Caco-2 (cell line): ENCODE results near the gene CFAP119. TPM values are rescaled to one million over a fixed set of nuclear protein-coding genes. Genes with fewer than 3 reads are reported as not detected.
A peak's percentile ranks its signal among the peaks of the same experiment; 100 is the strongest.

Source experiments
- BruUV-seq: library from RNA; stranded (reverse); fragments of 400-500 nt; replicated peaks from 2 replicates; lab custom pipeline; 2021; lab: Mats Ljungman, UMichigan
- CTCF ChIA-PET: fragments of 300-600 bp; sonication (Branson Sonifier 250); formaldehyde crosslinking; loops from one replicate; lab custom pipeline; 2022; ENCODE audit warnings: antibody characterized with exemption; lab: Charles Lee
- POLR2A ChIA-PET: fragments of 300-600 bp; sonication (Branson Sonifier 250); formaldehyde crosslinking; loops from one replicate; lab custom pipeline; 2022; ENCODE audit warnings: antibody characterized with exemption; lab: Charles Lee
- DNase-seq, 2 experiments: peaks; one replicate each; pipeline versions ENCODE4 v3.0.0 to v3.0.0-alpha.2; 2020 to 2022
- H3K27me3 ChIP-seq: replicated peaks from 2 replicates; pipeline ENCODE4 v1.6.0; 2011; ENCODE audit warnings: low read length; ENCODE audit not compliant: control insufficient read depth, insufficient read depth
- H3K36me3 ChIP-seq: 2 replicates; pipeline ENCODE4 v1.5.1; 2011; ENCODE audit warnings: low read length; ENCODE audit not compliant: control insufficient read depth, insufficient read depth
- H3K4me1 ChIP-seq: fragments of 250-450 bp; sonication (Bioruptor Pico); 2 replicates; pipeline ENCODE4 v1.5.1; 2020; ENCODE audit warnings: mild to moderate bottlenecking
- H3K4me3 ChIP-seq: 2 replicates; pipeline ENCODE4 v1.5.1; 2011; ENCODE audit warnings: low read depth, mild to moderate bottlenecking, control low read depth, low read length
- H3K9me3 ChIP-seq: fragments of 250-450 bp; sonication (Bioruptor Pico); 2 replicates; pipeline ENCODE4 v1.5.1; 2020; ENCODE audit warnings: mild to moderate bottlenecking, moderate library complexity
- H3K27ac Mint-ChIP-seq: one replicate; pipeline ENCODE4 v1.8.0; 2022; ENCODE audit warnings: mixed read lengths; ENCODE audit not compliant: unreplicated experiment
- H3K27me3 Mint-ChIP-seq: one replicate; pipeline ENCODE4 v1.8.0; 2022; ENCODE audit warnings: mixed read lengths; ENCODE audit not compliant: insufficient read depth, unreplicated experiment
- H3K36me3 Mint-ChIP-seq: one replicate; pipeline ENCODE4 v1.8.0; 2022; ENCODE audit warnings: mild to moderate bottlenecking, mixed read lengths; ENCODE audit not compliant: insufficient read depth, unreplicated experiment
- H3K4me1 Mint-ChIP-seq: one replicate; pipeline ENCODE4 v1.8.0; 2022; ENCODE audit warnings: low read depth, mixed read lengths; ENCODE audit not compliant: unreplicated experiment
- H3K4me3 Mint-ChIP-seq: one replicate; pipeline ENCODE4 v1.8.0; 2022; ENCODE audit warnings: mild to moderate bottlenecking, moderate library complexity, mixed read lengths; ENCODE audit not compliant: unreplicated experiment
- H3K9me3 Mint-ChIP-seq: one replicate; pipeline ENCODE4 v1.8.0; 2022; ENCODE audit warnings: mixed read lengths; ENCODE audit not compliant: unreplicated experiment
- intact Hi-C: fragments of 100-400 bp; cut with micrococcal nuclease; formaldehyde crosslinking; loops from one replicate; pipeline ENCODE4 v1.10.0; 2022; ENCODE audit not compliant: unreplicated experiment
- total RNA-seq: library from RNA; stranded (reverse); gene quantifications from 2 replicates; pipeline ENCODE4 v1.2.3, GENCODE V29; 2022
- TF ChIP-seq, protein P1 (sequence below), 2 experiments: fragments of 200-600 bp in 1 of 2; IDR thresholded peaks; 1 replicate in 1 of 2; 2 replicates in 1 of 2; pipeline versions ENCODE4 v1.5.1 to v1.8.0; 2011 to 2022; ENCODE audit warnings: antibody characterized with exemption in 1 of 2, control low read depth in 1 of 2, inconsistent platforms in 1 of 2, low read depth in 1 of 2, low read length in 1 of 2, mild to moderate bottlenecking in 1 of 2, moderate library complexity in 1 of 2; ENCODE audit not compliant: insufficient read depth in 1 of 2, severe bottlenecking in 1 of 2, unreplicated experiment in 1 of 2

Gene CFAP119
- total RNA-seq, 1 experiment from 2014 or later, result 4.0 TPM

DNA sequence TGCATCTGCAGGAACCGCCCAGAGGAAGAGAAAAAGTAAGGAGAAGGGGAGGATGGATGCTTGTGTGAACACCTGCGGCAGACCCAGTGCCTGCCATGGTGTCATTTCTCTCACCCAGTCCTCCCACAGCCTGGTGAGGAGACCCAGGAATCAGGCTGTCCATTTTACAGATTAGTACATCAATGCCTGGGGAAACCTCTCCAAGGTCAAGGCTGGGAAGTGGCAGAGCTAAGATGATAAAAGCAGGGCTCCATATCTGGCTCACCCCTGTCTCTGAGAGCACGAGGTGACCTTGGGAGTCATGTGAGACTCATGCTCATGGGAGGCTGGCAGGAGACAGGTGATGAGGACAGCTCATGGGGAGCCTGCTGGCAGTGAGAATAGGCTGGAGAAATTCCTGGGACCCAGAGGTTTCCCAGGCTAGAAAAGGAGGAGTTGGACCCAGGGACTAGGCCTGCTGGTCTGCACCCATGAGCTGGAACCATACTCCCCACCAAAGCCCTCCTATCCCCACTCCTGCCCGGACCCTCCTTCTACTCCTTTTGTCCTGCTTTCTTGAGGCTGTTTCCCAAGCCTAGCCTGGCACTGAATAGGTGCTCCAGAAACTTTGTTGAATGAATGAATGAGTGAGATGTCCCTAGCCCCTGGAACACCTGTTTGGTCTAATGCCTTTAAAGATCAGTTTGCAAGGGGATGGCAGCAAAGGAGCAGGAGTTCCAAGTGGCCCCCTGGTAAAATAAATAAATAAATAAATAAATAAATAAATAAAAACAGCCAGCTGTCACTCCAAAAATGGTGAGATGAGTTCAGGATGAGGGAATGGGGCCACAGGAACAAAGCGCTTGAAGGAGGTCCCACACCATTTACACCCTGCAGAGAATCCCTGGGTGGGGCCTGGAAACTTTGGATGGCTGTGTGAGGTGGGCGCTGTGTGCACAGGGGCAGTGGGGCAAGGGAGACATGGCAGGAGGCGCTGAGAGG is 23.6 kb upstream of the CFAP119 start:
- H3K36me3 ChIP-seq, result peaks cover 1% of the 10 kb centered on the region; the same call in 1 of the 2 replicates
- peak overlapping the region; percentile 72 for H3K4me3 ChIP-seq
- Mint-ChIP-seq H3K27ac (no peak overlapping the region), H3K9me3 (no peaks in the 10 kb centered on the region), H3K36me3 (peaks cover 19% of the 10 kb centered on the region), H3K4me3 (peak overlapping the region; percentile 93), H3K27me3 (no peaks in the 10 kb centered on the region), H3K4me1 (no peaks in the 10 kb centered on the region)
- no peaks in the 10 kb centered on the region for H3K27me3 ChIP-seq
- no peaks in the 10 kb centered on the region for H3K9me3 ChIP-seq
- POLR2A ChIA-PET, result no interaction called here
- BruUV-seq, result TSS peak; percentile 17
- intact Hi-C loops, result loop anchor here (2.0 kb wide), 1 partner anchor 53 kb away; no protein-coding TSS in a partner anchor
- TF ChIP-seq, protein P1, sequence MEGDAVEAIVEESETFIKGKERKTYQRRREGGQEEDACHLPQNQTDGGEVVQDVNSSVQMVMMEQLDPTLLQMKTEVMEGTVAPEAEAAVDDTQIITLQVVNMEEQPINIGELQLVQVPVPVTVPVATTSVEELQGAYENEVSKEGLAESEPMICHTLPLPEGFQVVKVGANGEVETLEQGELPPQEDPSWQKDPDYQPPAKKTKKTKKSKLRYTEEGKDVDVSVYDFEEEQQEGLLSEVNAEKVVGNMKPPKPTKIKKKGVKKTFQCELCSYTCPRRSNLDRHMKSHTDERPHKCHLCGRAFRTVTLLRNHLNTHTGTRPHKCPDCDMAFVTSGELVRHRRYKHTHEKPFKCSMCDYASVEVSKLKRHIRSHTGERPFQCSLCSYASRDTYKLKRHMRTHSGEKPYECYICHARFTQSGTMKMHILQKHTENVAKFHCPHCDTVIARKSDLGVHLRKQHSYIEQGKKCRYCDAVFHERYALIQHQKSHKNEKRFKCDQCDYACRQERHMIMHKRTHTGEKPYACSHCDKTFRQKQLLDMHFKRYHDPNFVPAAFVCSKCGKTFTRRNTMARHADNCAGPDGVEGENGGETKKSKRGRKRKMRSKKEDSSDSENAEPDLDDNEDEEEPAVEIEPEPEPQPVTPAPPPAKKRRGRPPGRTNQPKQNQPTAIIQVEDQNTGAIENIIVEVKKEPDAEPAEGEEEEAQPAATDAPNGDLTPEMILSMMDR (IDR thresholded peaks at IDR 0.05; ENCODE audit: insufficient read depth in 1 of 2, low read depth in 1 of 2, low read length in 1 of 2, severe bottlenecking in 1 of 2, unreplicated experiment in 1 of 2), result no peak
- peaks cover 14% of the 10 kb centered on the region; the same call in 1 of the 2 replicates for H3K4me1 ChIP-seq
- CTCF ChIA-PET, result no interaction called here
- DNase-seq, result no peak

GRCh38 chr16:30784215-30784614 is 22.4 kb upstream of the CFAP119 start:
- H3K27me3 ChIP-seq, result no peaks in the 10 kb centered on the region
- DNase-seq, result no peak
- Mint-ChIP-seq H3K36me3 (peaks cover 20% of the 10 kb centered on the region), H3K9me3 (no peaks in the 10 kb centered on the region), H3K27ac (no peak overlapping the region), H3K4me1 (no peaks in the 10 kb centered on the region), H3K27me3 (no peaks in the 10 kb centered on the region), H3K4me3 (no peak overlapping the region)
- POLR2A ChIA-PET, result no interaction called here
- CTCF ChIA-PET, result interaction anchor here (0.6 kb wide), 1 partner anchor 140 kb away, joined by 5 read pairs; no protein-coding TSS in a partner anchor
- no peaks in the 10 kb centered on the region for H3K9me3 ChIP-seq
- TF ChIP-seq, protein P1 (IDR thresholded peaks at IDR 0.05; ENCODE audit: insufficient read depth in 1 of 2, low read depth in 1 of 2, low read length in 1 of 2, severe bottlenecking in 1 of 2, unreplicated experiment in 1 of 2), result no peak
- H3K4me1 ChIP-seq, result peaks cover 14% of the 10 kb centered on the region; the same call in 1 of the 2 replicates
- peaks cover 1% of the 10 kb centered on the region; the same call in 1 of the 2 replicates for H3K36me3 ChIP-seq
- no TSS peak for BruUV-seq
- intact Hi-C loops, result no loop called here
- no peak overlapping the region for H3K4me3 ChIP-seq

- TF ChIP-seq, protein P1 (IDR thresholded peaks at IDR 0.05; ENCODE audit: insufficient read depth in 1 of 2, low read depth in 1 of 2, low read length in 1 of 2, severe bottlenecking in 1 of 2, unreplicated experiment in 1 of 2), result no peak
- no peak overlapping the region for H3K27ac Mint-ChIP-seq
- no peak for DNase-seq
- Histone ChIP-seq H3K36me3 (peaks cover 1% of the 10 kb centered on the region; the same call in 1 of the 2 replicates), H3K4me3 (no peak overlapping the region), H3K9me3 (no peaks in the 10 kb centered on the region), H3K27me3 (no peaks in the 10 kb centered on the region), H3K4me1 (peaks cover 12% of the 10 kb centered on the region; the same call in 1 of the 2 replicates)
- POLR2A ChIA-PET, result interaction anchor here (0.7 to 1.4 kb wide), 2 partner anchors 10 to 22 kb away, joined by 3 to 4 read pairs; no protein-coding TSS in a partner anchor
- H3K4me1 Mint-ChIP-seq, result no peaks in the 10 kb centered on the region
- intact Hi-C loops, result no loop called here
- no peaks in the 10 kb centered on the region for H3K9me3 Mint-ChIP-seq
- H3K27me3 Mint-ChIP-seq, result no peaks in the 10 kb centered on the region
- H3K36me3 Mint-ChIP-seq, result peaks cover 27% of the 10 kb centered on the region
- CTCF ChIA-PET, result interaction anchor here (0.6 kb wide), 1 partner anchor 139 kb away, joined by 5 read pairs; no protein-coding TSS in a partner anchor
- H3K4me3 Mint-ChIP-seq, result no peak overlapping the region
- BruUV-seq, result no TSS peak
Observed at GRCh38 chr16:30783280-30784109, 21.6 kb upstream of the CFAP119 start.
